Common myeloid progenitor, CD34-positive (primary cell): Measurements from ENCODE around the gene ETNK2.
A peak's percentile ranks its signal among the peaks of the same experiment; 100 is the strongest.

Source experiments
- CTCF ChIA-PET: fragments of 350-600 bp; sonication (Branson Sonifier 250); formaldehyde crosslinking; loops from one replicate; lab custom pipeline; 2021; ENCODE audit warnings: antibody characterized with exemption; lab: Charles Lee
- POLR2A ChIA-PET: fragments of 350-600 bp; sonication (Branson Sonifier 250); formaldehyde crosslinking; loops from one replicate; lab custom pipeline; 2021; ENCODE audit warnings: antibody characterized with exemption; lab: Charles Lee
- DNase-seq, 3 donors: peaks; one replicate each; pipeline versions ENCODE4 v3.0.0 to v3.0.0-alpha.2; 2013
- H3K27ac ChIP-seq, 2 experiments: 1 replicate in 1 of 2; 2 replicates in 1 of 2; pipeline ENCODE4 v1.7.0; 2013; ENCODE audit warnings: inconsistent platforms in 2 of 2, low read length in 2 of 2, mild to moderate bottlenecking in 2 of 2, low read depth in 1 of 2, moderate library complexity in 1 of 2; ENCODE audit not compliant: severe bottlenecking in 2 of 2, insufficient read depth in 1 of 2, poor library complexity in 1 of 2
- H3K27me3 ChIP-seq, 5 experiments: replicated peaks in 2 of 5; 1 replicate in 3 of 5; 2 replicates in 2 of 5; pipeline versions ENCODE4 v1.6.1 to v1.7.0; 2013; ENCODE audit warnings: low read length in 4 of 5, mild to moderate bottlenecking in 2 of 5, moderate library complexity in 2 of 5, inconsistent platforms in 1 of 5; ENCODE audit not compliant: insufficient read depth in 5 of 5, control insufficient read depth in 4 of 5
- H3K36me3 ChIP-seq, 4 experiments: 1 replicate in 2 of 4; 2 replicates in 2 of 4; pipeline versions ENCODE4 v1.6.1 to v1.7.0; 2013; ENCODE audit warnings: low read length in 3 of 4, control low read depth in 1 of 4, mild to moderate bottlenecking in 1 of 4; ENCODE audit not compliant: control insufficient read depth in 4 of 4, insufficient read depth in 4 of 4
- H3K4me1 ChIP-seq, 4 experiments: 1 replicate in 3 of 4; 2 replicates in 1 of 4; pipeline versions ENCODE4 v1.6.1 to v1.7.1; 2013; ENCODE audit warnings: low read length in 3 of 4, mild to moderate bottlenecking in 3 of 4, control low read depth in 1 of 4, inconsistent platforms in 1 of 4, moderate library complexity in 1 of 4; ENCODE audit not compliant: control insufficient read depth in 4 of 4, insufficient read depth in 4 of 4; ENCODE audit errors: control extremely low read depth in 1 of 4
- H3K4me3 ChIP-seq, 7 experiments: 1 replicate in 4 of 7; 2 replicates in 3 of 7; pipeline versions ENCODE4 v1.5.1 to v1.7.0; 2013; ENCODE audit warnings: mild to moderate bottlenecking in 7 of 7, low read length in 6 of 7, moderate library complexity in 6 of 7, inconsistent platforms in 2 of 7, low read depth in 2 of 7, control low read depth in 1 of 7; ENCODE audit not compliant: insufficient read depth in 4 of 7, control insufficient read depth in 1 of 7; ENCODE audit errors: extremely low read depth in 1 of 7
- H3K9me3 ChIP-seq, 5 experiments: 1 replicate in 4 of 5; 2 replicates in 1 of 5; pipeline versions ENCODE4 v1.6.1 to v1.7.1; 2013; ENCODE audit warnings: low read length in 4 of 5, mild to moderate bottlenecking in 2 of 5, inconsistent platforms in 1 of 5, low read depth in 1 of 5, moderate library complexity in 1 of 5; ENCODE audit not compliant: control insufficient read depth in 4 of 5, insufficient read depth in 2 of 5; ENCODE audit errors: control extremely low read depth in 1 of 5
- WGBS: methylation state at CpG from one replicate; pipeline ENCODE4 v1.1.5; 2013; ENCODE audit not compliant: insufficient coverage; 5-methylcytosine and 5-hydroxymethylcytosine counted together

ETNK2 gene

DNA sequence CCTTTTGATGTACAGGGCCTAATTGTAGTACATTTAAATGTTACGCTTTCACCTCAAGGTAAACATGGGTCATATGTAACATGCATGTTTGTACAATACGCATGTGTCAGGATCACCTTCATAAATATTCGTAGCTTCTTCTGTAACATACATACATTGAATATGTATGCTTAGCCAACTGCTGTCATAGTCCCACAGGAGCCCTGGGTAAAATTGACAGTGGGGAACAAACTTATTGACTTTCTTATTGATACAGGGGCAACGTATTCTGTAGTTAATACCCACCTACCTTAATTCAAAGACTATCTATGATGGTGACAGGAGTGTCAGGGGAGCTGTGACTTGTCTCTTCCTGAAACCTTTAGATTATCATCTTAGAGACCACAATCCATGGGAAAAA is 18.0 kb upstream of the ETNK2 start:
- Histone ChIP-seq H3K27me3 (no peaks in the 10 kb centered on the region), H3K9me3 (peaks cover 9 to 25% (median 11%) of the 10 kb centered on the region in 5 experiments), H3K4me3 (no peak overlapping the region), H3K36me3 (no peaks in the 10 kb centered on the region), H3K4me1 (peaks cover 0 to 12% (median 9%) of the 10 kb centered on the region in 4 experiments), H3K27ac (no peak overlapping the region)
- peak in 2 of 3 donors; percentile 46 to 48 for DNase-seq
- WGBS, result 100% methylated on average over 2 of the region's 4 CpGs
- CTCF ChIA-PET, result interaction anchor here (0.8 to 19.3 kb wide), 7 partner anchors 8 to 229 kb away, joined by 3 to 265 read pairs (median 5); partner anchors contain the start of gene GOLT1A
- POLR2A ChIA-PET, result no interaction called here

DNA sequence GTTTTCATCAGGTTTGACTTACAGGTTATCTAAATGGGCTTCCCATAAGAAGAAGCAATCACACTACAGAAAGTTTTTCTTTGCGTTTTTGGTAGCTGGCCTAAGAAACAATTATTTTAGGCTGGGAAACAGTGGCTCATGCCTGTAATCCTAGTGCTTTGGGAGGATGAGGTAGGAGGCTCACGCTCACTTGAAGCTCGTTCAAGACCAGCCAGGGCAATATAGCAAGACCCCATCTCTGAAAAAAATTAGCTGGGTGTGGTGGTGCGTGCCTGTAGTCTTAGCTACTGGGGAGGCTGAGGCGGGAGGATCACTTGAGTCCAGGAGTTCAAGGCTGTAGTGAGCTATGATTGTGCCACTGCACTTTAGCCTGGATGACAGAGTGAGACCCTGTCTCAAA is 15.9 kb upstream of the ETNK2 start:
- Histone ChIP-seq H3K4me3 (no peak overlapping the region), H3K9me3 (peaks cover 9 to 25% (median 11%) of the 10 kb centered on the region in 5 experiments), H3K27ac (no peak overlapping the region), H3K27me3 (no peaks in the 10 kb centered on the region), H3K4me1 (peaks cover 0 to 12% (median 9%) of the 10 kb centered on the region in 4 experiments), H3K36me3 (no peaks in the 10 kb centered on the region)
- POLR2A ChIA-PET, result interaction anchor here (0.8 kb wide), 1 partner anchor 9 kb away, joined by 4 read pairs; no protein-coding TSS in a partner anchor
- WGBS, result 100% methylated on average over 4 of the region's 5 CpGs
- DNase-seq, result no peak
- CTCF ChIA-PET, result interaction anchor here (1.1 to 19.3 kb wide), 11 partner anchors 9 to 202 kb away, joined by 3 to 265 read pairs (median 11); partner anchors contain the start of genes GOLT1A, KISS1 and PLEKHA6

DNA sequence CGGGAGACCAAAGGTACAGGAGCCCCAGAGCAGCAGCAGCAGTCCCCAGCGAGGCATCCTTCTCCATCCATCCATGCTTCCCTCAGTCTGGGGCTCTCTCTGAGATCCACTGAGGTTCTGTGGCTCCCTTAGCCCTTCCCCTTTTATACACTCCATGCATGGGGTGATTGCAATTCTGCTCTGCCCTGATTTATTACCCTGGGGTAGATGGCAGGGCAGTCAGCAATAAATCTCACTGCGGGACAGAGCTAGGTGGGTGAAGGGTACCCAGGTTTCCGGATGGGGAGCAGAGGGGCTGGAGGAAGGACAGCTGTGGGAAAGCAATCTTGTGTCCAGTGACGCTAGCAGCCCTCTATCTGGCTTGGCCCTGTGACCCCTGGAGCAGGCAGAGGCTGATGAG is 14.4 kb upstream of the ETNK2 start, which contains the start of gene REN:
TSS of gene REN (minus strand) at position 119 of the 400 bp plus-strand sequence. CDS start at position 75, 44 bp downstream.
- DNase-seq, result peak in 2 of 3 donors; percentile 54 to 69
- no peaks in the 10 kb centered on the region for H3K36me3 ChIP-seq
- H3K4me3 ChIP-seq, result no peak within 1 kb of the TSS
- ChIA-PET CTCF (interaction anchor here (0.9 to 19.3 kb wide), 13 partner anchors 12 to 228 kb away, joined by 3 to 265 read pairs (median 6); partner anchors contain the start of genes GOLT1A, KISS1 and PLEKHA6), POLR2A (no interaction called here)
- H3K27me3 ChIP-seq, result no peaks in the 10 kb centered on the region
- peaks cover 8 to 23% (median 11%) of the 10 kb centered on the region in 5 experiments for H3K9me3 ChIP-seq
- 16% methylated on average over 4 of the region's 5 CpGs for WGBS
- peaks cover 0 to 12% (median 9%) of the 10 kb centered on the region in 4 experiments for H3K4me1 ChIP-seq
- H3K27ac ChIP-seq, result no peak within 1 kb of the TSS

GRCh38 chr1:204162494-204163074 is 10.7 kb upstream of the ETNK2 start:
- Histone ChIP-seq H3K4me3 (no peak overlapping the region), H3K4me1 (peaks cover under 1 to 19% (median 17%) of the 10 kb centered on the region in 4 experiments), H3K36me3 (no peaks in the 10 kb centered on the region), H3K27me3 (no peaks in the 10 kb centered on the region), H3K27ac (no peak overlapping the region), H3K9me3 (no peaks in the 10 kb centered on the region)
- peak; percentile 67 to 82 (median 75) for DNase-seq
- 5% methylated on average over 6 of the region's 7 CpGs for WGBS
- ChIA-PET CTCF (interaction anchor here (0.6 to 19.3 kb wide), 32 partner anchors 9 to 650 kb away, joined by 3 to 265 read pairs (median 6); partner anchors contain the start of genes ETNK2, GOLT1A, KISS1 and PLEKHA6), POLR2A (no interaction called here)

GRCh38 chr1:204161609-204162493 is 10.0 kb upstream of the ETNK2 start:
- no peak for DNase-seq
- Histone ChIP-seq H3K9me3 (no peaks in the 10 kb centered on the region), H3K4me3 (no peak overlapping the region), H3K36me3 (no peaks in the 10 kb centered on the region), H3K27ac (no peak overlapping the region), H3K27me3 (no peaks in the 10 kb centered on the region), H3K4me1 (peaks cover 2 to 25% (median 21%) of the 10 kb centered on the region in 4 experiments)
- CTCF ChIA-PET, result interaction anchor here (0.6 to 19.3 kb wide), 27 partner anchors 8 to 650 kb away, joined by 3 to 265 read pairs (median 7); partner anchors contain the start of genes ETNK2, GOLT1A, KISS1 and PLEKHA6
- 85% methylated on average over 12 of the region's 14 CpGs for whole genome bisulfite sequencing
- POLR2A ChIA-PET, result no interaction called here

DNA sequence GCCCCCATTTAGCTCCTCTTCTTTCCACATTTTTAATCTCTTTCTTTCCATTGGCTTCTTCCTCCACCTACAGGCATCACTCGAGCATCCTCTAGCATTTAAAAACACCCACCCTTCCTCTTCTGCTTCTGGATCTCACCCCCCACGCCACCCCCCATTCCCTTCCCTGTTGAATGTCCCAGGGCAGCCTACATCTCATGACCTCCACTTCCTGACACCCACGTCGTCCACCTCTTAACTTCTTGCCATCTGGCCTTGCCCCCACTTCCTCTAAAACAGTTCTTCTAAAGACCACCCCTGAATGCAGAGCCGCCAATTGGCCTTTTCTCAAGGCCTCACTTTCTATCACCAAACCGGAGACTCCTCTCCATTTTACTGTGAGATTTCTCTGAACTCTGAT is 6.1 kb upstream of the ETNK2 start:
- CTCF ChIA-PET, result interaction anchor here (0.8 to 19.3 kb wide), 8 partner anchors 10 to 296 kb away, joined by 3 to 265 read pairs (median 6); no protein-coding TSS in a partner anchor
- 44% methylated on average over 6 of the region's 6 CpGs for WGBS
- Histone ChIP-seq H3K4me1 (peaks cover 2 to 16% (median 11%) of the 10 kb centered on the region in 4 experiments), H3K4me3 (no peak overlapping the region), H3K36me3 (no peaks in the 10 kb centered on the region), H3K27me3 (peaks cover 0 to 3% (median 0%) of the 10 kb centered on the region in 5 experiments), H3K27ac (no peak overlapping the region), H3K9me3 (no peaks in the 10 kb centered on the region)
- DNase-seq, result peak; percentile 27 to 85 (median 67)
- POLR2A ChIA-PET, result no interaction called here
